Activated naive CD4-positive, alpha-beta T cell treated with anti-CD3 and anti-CD28 coated beads, Interleukin-2, amount 50 U/mL, for 24 hours (primary cell): ENCODE measurements around the gene PDZRN4.
"Not testable (repeated sequence)": the region's sequence is repeated elsewhere in the genome, so short reads cannot be mapped to it uniquely, and the experiment has no call there.

Experiments
- H3K27ac Mint-ChIP-seq: one replicate; pipeline ENCODE4 v1.8.0; 2021; ENCODE audit warnings: mild to moderate bottlenecking, mixed read lengths
- H3K27me3 Mint-ChIP-seq: one replicate; pipeline ENCODE4 v1.8.0; 2021; ENCODE audit warnings: mixed read lengths
- H3K36me3 Mint-ChIP-seq: one replicate; pipeline ENCODE4 v1.8.0; 2021; ENCODE audit warnings: mixed read lengths
- H3K4me1 Mint-ChIP-seq: one replicate; pipeline ENCODE4 v1.8.0; 2021; ENCODE audit warnings: mixed read lengths
- H3K4me3 Mint-ChIP-seq: one replicate; pipeline ENCODE4 v1.8.0; 2021; ENCODE audit warnings: mild to moderate bottlenecking, mixed read lengths
- H3K9me3 Mint-ChIP-seq: one replicate; pipeline ENCODE4 v1.8.0; 2021; ENCODE audit warnings: mixed read lengths

PDZRN4 gene

DNA sequence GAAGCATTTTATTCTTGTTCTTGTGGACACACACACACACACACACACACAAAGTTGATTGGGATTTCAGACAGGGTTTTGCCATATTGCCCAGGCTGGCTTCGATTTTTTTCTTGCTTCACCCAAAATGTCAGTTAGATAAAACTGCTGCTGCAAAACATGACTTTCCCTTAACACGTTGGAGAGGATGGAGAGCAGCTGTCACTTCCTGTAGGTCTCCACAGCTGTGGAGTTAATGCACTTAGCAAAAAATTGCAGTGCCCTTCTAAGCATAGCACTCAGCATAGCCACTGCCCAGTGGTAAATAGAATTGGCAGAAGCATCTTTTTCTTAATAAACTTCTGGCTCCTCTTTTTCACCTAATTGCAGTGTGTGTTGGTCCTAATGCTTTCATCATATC, 54.5 kb downstream of the PDZRN4 start:
- no peak overlapping the region for H3K4me3 Mint-ChIP-seq
- no peaks in the 10 kb centered on the region for H3K36me3 Mint-ChIP-seq
- no peak overlapping the region for H3K27ac Mint-ChIP-seq
- H3K4me1 Mint-ChIP-seq = no peaks in the 10 kb centered on the region
- H3K27me3 Mint-ChIP-seq = no peaks in the 10 kb centered on the region
- no peaks in the 10 kb centered on the region for H3K9me3 Mint-ChIP-seq

GRCh38 chr12:41248391-41248790, 60.3 kb downstream of the PDZRN4 start:
- H3K27ac Mint-ChIP-seq = no peak overlapping the region
- H3K9me3 Mint-ChIP-seq = no peaks in the 10 kb centered on the region
- H3K4me1 Mint-ChIP-seq = no peaks in the 10 kb centered on the region
- no peaks in the 10 kb centered on the region for H3K27me3 Mint-ChIP-seq
- no peak overlapping the region for H3K4me3 Mint-ChIP-seq
- no peaks in the 10 kb centered on the region for H3K36me3 Mint-ChIP-seq

- H3K27ac Mint-ChIP-seq = no peak overlapping the region
These were observed 62.6 kb downstream of the PDZRN4 start for GRCh38 chr12:41250748-41251147.

GRCh38 chr12:41254004-41254914, 66.1 kb downstream of the PDZRN4 start:
- no peaks in the 10 kb centered on the region for H3K36me3 Mint-ChIP-seq
- H3K4me3 Mint-ChIP-seq = no peak overlapping the region

More at GRCh38 chr12:41250748-41251147, 62.6 kb downstream of the PDZRN4 start:
- Mint-ChIP-seq H3K4me1 (no peaks in the 10 kb centered on the region), H3K9me3 (no peaks in the 10 kb centered on the region), H3K4me3 (no peak overlapping the region), H3K27me3 (no peaks in the 10 kb centered on the region), H3K36me3 (no peaks in the 10 kb centered on the region)

GRCh38 chr12:41263196-41263595, 75.1 kb downstream of the PDZRN4 start:
- not testable (repeated sequence) for H3K9me3 Mint-ChIP-seq, H3K27me3 Mint-ChIP-seq, H3K36me3 Mint-ChIP-seq, H3K4me3 Mint-ChIP-seq, H3K27ac Mint-ChIP-seq, H3K4me1 Mint-ChIP-seq

More at GRCh38 chr12:41254004-41254914, 66.1 kb downstream of the PDZRN4 start:
- Mint-ChIP-seq H3K9me3 (no peaks in the 10 kb centered on the region), H3K4me1 (no peaks in the 10 kb centered on the region), H3K27me3 (no peaks in the 10 kb centered on the region), H3K27ac (no peak overlapping the region)

DNA sequence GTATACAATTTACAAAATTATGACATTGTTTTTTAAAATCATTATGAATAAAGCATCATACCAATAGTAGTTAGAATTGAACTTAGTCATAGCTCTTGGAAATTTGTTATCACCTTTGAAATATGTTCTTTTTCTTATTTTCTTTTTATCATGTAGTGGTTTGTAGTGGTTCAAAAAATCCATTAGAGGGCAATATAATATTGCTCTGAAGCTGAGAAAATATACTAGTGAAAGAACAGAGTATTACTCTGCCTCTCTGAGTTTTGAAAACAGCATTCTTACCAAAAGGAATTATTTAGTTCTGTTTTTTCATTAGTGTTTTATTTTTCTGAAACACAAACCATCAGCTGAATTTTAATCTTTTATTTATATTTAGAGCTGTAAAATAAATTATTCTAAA, 76.2 kb downstream of the PDZRN4 start:
- H3K4me1 Mint-ChIP-seq = no peaks in the 10 kb centered on the region
- H3K9me3 Mint-ChIP-seq = no peaks in the 10 kb centered on the region
- H3K4me3 Mint-ChIP-seq = no peak overlapping the region
- H3K27ac Mint-ChIP-seq = no peak overlapping the region
- H3K27me3 Mint-ChIP-seq = peaks cover 2% of the 10 kb centered on the region
- no peaks in the 10 kb centered on the region for H3K36me3 Mint-ChIP-seq

DNA sequence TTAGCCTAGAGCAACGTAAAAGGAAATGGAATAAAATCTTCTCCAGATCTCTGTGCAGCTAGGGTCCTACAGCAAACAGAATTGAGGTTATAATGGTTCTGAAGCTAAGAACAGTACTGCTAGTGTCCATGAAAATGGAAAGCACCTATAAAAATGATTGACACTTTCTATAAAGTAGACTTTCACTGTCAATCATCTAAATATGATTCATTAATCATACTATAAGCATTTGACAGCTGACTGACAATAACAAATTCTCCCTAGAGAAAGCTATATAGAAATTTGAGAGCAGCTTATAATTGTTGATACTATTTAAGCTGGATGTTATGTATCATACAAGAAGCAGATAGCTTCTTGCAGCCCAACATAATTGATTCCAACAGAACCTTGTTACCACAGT, 80.9 kb downstream of the PDZRN4 start:
- Mint-ChIP-seq H3K4me1 (no peaks in the 10 kb centered on the region), H3K36me3 (no peaks in the 10 kb centered on the region), H3K9me3 (no peaks in the 10 kb centered on the region), H3K4me3 (no peak overlapping the region), H3K27ac (no peak overlapping the region), H3K27me3 (peaks cover 4% of the 10 kb centered on the region)

- no peaks in the 10 kb centered on the region for H3K36me3 Mint-ChIP-seq
- no peaks in the 10 kb centered on the region for H3K4me1 Mint-ChIP-seq
These were observed 83.4 kb downstream of the PDZRN4 start for GRCh38 chr12:41271489-41271888.

DNA sequence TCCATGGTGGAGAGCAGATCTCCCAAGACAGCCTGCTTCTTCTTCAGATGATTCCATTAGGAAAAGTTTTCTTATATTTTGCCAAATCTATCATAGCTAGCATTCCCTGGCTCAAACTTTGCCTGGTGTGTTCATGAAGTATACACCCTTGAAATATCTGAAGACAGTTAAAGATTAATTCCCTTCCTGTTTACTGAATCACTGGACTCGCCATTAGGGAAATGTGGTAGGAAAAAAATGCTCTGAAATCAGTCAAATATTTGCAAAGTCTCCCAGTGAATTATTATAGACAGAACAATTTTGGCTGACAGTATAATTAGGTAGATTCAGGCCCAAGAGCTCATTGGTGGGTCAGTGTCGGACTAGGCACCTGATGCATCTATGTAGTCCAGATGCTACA, 86.5 kb downstream of the PDZRN4 start:
- Mint-ChIP-seq H3K4me1 (no peaks in the 10 kb centered on the region), H3K36me3 (no peaks in the 10 kb centered on the region), H3K4me3 (no peak overlapping the region), H3K27me3 (peaks cover 5% of the 10 kb centered on the region), H3K9me3 (no peaks in the 10 kb centered on the region), H3K27ac (no peak overlapping the region)

More at GRCh38 chr12:41271489-41271888, 83.4 kb downstream of the PDZRN4 start:
- Mint-ChIP-seq H3K4me3 (no peak overlapping the region), H3K9me3 (no peaks in the 10 kb centered on the region), H3K27ac (no peak overlapping the region), H3K27me3 (peaks cover 4% of the 10 kb centered on the region)

DNA sequence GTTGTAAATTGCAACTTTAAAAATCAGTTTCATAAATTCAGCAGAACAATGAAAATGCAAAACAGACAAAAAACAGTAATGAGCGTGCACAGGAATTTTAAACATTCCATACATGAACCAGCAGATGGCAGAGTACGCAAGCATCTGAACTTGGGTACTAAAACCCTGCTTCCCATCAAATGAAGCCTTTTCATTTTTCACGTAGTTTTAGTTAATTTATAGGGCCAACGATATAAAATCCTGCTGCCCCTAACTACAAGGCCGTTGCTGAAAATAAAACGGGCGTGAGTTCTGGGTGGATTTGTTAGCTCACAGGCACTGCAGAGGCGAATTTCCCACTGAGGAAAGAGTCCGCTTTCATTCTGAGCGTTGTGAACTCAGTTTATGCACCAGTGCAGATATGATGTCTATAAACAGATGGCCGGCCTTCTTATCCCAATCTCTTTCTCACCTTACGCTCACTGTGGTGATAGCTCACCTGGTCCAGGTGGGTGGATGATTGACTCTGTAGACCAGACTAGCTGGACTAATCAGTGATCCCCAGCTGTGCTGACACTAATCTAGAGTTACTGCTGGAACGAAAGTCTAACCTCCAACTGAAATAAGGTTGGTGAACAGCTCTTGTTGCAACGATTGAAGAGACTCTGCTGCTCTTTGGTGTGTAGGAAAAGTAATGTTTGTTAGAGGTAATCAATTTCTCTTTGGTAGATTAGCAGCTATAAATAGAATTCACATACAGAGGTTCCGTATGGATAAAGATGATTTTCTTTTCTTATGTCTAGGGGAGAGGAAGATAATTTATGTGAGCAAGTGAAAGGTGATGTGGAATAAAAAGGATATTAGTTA, 89.2 kb downstream of the PDZRN4 start:
- H3K36me3 Mint-ChIP-seq = no peaks in the 10 kb centered on the region
- H3K4me1 Mint-ChIP-seq = no peaks in the 10 kb centered on the region
- peaks cover 3% of the 10 kb centered on the region for H3K27me3 Mint-ChIP-seq
- H3K9me3 Mint-ChIP-seq = no peaks in the 10 kb centered on the region
- H3K27ac Mint-ChIP-seq = no peak overlapping the region
- H3K4me3 Mint-ChIP-seq = no peak overlapping the region

- Mint-ChIP-seq H3K36me3 (no peaks in the 10 kb centered on the region), H3K9me3 (no peaks in the 10 kb centered on the region), H3K27me3 (peaks cover 3% of the 10 kb centered on the region), H3K4me1 (no peaks in the 10 kb centered on the region), H3K27ac (no peak overlapping the region), H3K4me3 (no peak overlapping the region)
These were observed 89.8 kb downstream of the PDZRN4 start for GRCh38 chr12:41277946-41278267.

DNA sequence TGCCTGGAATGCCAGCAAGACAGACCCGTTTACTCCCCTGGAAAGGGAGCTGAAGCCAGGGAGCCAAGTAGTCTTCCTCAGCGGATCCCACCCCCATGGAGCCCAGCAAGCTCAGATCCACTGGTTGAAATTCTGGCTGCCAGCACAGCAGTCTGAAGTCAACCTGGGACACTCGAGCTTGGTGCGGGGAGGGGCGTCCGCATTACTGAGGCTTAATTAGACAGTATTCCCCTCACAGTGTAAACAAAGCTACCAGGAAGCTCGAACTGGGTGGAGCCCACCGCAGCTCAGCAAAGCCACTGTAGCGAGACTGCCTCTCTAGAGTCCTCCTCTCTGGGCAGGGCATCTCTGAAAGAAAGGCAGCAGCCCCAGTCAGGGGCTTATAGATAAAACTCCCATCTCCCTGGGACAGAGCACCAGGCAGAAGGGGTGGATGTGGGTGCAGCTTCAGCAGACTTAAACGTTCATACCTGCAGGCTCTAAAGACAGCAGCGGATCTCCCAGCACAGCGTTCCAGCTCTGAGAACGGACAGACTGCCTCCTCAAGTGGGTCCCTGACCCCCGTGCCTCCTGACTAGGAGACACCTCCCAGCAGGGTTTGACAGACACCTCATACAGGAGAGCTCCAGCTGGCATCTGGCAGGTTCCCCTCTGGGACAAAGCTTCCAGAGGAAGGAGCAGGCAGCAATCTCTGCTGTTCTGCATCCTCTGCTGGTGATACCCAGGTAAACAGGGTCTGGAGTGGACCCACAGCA, 92.4 kb downstream of the PDZRN4 start:
- H3K36me3 Mint-ChIP-seq, H3K27ac Mint-ChIP-seq, H3K9me3 Mint-ChIP-seq, H3K4me3 Mint-ChIP-seq, H3K27me3 Mint-ChIP-seq, H3K4me1 Mint-ChIP-seq: not testable (repeated sequence)

GRCh38 chr12:41285470-41285869, 97.3 kb downstream of the PDZRN4 start:
- H3K9me3 Mint-ChIP-seq = not testable (repeated sequence)

DNA sequence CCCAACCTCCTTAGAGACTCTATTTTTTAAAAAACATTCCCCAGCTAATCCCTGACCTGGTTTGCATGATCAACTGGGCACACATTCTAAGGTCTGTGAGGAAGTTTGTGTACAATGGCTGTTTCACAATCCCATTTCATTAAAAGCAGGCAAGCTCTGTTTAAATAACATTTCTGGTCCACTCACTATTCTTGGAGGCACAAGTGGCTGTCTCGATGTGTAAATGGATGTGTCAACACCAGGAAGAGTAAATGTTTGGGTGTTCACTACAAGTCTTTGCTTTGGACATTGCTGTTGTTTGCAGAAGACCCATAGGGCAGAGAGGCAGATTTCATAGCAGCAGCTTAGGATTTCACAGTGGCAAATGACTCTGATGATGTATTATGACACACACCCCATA, 98.3 kb downstream of the PDZRN4 start:
- no peaks in the 10 kb centered on the region for H3K36me3 Mint-ChIP-seq
- H3K4me3 Mint-ChIP-seq = no peak overlapping the region
- H3K27me3 Mint-ChIP-seq = no peaks in the 10 kb centered on the region
- no peaks in the 10 kb centered on the region for H3K4me1 Mint-ChIP-seq
- no peak overlapping the region for H3K27ac Mint-ChIP-seq
- H3K9me3 Mint-ChIP-seq = no peaks in the 10 kb centered on the region

More at GRCh38 chr12:41285470-41285869, 97.3 kb downstream of the PDZRN4 start:
- H3K36me3 Mint-ChIP-seq, H3K4me1 Mint-ChIP-seq, H3K27ac Mint-ChIP-seq, H3K4me3 Mint-ChIP-seq, H3K27me3 Mint-ChIP-seq: not testable (repeated sequence)

DNA sequence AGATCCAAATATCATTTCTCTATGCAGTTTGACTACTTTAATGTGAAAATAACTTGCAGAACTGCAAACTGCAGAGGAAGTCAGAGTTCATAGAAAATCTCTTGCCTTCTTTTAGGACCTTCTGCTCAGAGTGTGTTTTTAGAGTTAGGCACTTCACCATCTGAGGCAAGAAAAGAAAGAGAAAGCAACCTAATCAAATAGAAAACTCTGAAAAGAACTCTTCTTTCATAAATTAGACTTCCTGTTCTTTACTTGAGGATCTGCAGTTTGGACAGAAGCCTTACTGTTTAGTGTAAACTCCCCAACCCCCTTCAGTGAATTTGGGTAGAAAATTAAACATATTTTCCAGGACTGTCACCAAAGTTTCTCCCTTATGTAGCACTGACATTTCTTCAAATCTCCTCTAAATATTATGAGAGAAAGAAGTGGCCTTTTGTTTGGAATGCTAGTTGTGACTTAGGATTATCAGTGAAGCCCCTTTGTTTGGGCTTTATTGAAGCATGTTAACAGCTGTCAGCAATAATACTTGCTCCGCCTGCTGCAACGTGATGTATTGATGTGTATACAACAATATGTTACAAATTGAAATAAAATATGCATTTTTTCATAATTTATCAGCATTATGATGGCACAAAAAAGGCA, 99.5 kb downstream of the PDZRN4 start:
- Mint-ChIP-seq H3K4me1 (no peaks in the 10 kb centered on the region), H3K36me3 (no peaks in the 10 kb centered on the region), H3K4me3 (no peak overlapping the region), H3K27me3 (no peaks in the 10 kb centered on the region), H3K27ac (no peak overlapping the region), H3K9me3 (no peaks in the 10 kb centered on the region)
